Ascending aorta (tissue), 2 donors: Measurements from ENCODE around the gene PRC1. TPM values are rescaled to one million over a fixed set of nuclear protein-coding genes. Genes with fewer than 3 reads are reported as not detected.
A peak's percentile ranks its signal among the peaks of the same experiment; 100 is the strongest.

ENCODE experiments used
- DNase-seq, 2 donors: peaks; one replicate each; pipeline ENCODE4 v3.0.0-alpha.2; 2019; ENCODE audit warnings: low spot score in 2 of 2
- H3K27ac ChIP-seq, 2 donors: fragments of 200-600 bp; sonication (generic); one replicate each; pipeline ENCODE4 v1.5.1; 2016 to 2017; ENCODE audit warnings: mild to moderate bottlenecking in 1 of 2
- H3K27me3 ChIP-seq: fragments of 200-600 bp; sonication (generic); one replicate; pipeline ENCODE4 v1.5.1; 2017
- H3K36me3 ChIP-seq, 2 donors: fragments of 200-600 bp; sonication (generic); one replicate each; pipeline ENCODE4 v1.5.1; 2016
- H3K4me1 ChIP-seq, 2 donors: fragments of 200-600 bp; sonication (generic); one replicate each; pipeline ENCODE4 v1.5.1; 2016 to 2017; ENCODE audit warnings: mild to moderate bottlenecking in 1 of 2
- H3K4me3 ChIP-seq, 2 donors: fragments of 200-600 bp; sonication (generic); one replicate each; pipeline ENCODE4 v1.5.1; 2016 to 2017; ENCODE audit warnings: mild to moderate bottlenecking in 1 of 2
- H3K9me3 ChIP-seq, 2 donors: fragments of 200-600 bp; sonication (generic); one replicate each; pipeline ENCODE4 v1.5.1; 2016
- intact Hi-C: fragments of 100-400 bp; cut with DNase I; formaldehyde crosslinking; loops from one replicate; pipeline ENCODE4 v1.15.1; 2023
- total RNA-seq: library from RNA; depleted of rRNA; stranded (reverse); fragments of >200 nt; gene quantifications from one replicate; pipeline ENCODE4 v1.1.0, GENCODE V29; 2016
- TF ChIP-seq, protein P1 (sequence below), 3 experiments: fragments of 200-600 bp in 2 of 3; fragments of 450-650 bp in 1 of 3; sonication (generic) in 2 of 3; IDR thresholded peaks; one replicate each; pipeline ENCODE4 v1.5.1; 2016 to 2019; ENCODE audit warnings: antibody characterized with exemption in 3 of 3, mild to moderate bottlenecking in 1 of 3, moderate library complexity in 1 of 3

PRC1 gene
- total RNA-seq, 1 donor from 2014 or later: 29.1 TPM

DNA sequence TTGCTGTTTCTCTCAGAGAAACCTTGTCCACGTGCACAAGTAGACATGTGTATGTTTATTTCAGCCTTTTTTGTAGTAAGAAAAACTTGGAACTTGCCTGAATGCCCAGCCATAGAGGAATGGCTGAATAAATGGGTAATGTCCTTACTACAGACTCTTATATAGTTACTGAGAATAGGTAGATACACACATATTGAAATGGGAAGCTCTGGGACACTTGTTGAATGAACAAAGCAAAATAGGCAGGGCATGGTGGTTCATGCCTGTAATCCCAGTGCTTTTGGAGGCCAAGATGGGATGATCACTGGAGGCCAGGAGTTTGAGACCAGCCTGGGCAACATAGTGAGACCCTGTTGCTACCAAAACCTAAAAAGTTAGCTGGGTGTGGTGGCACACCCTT lies 57.5 kb downstream of the PRC1 start:
- peaks cover 30 to 41% of the 10 kb centered on the region in 2 donors for H3K36me3 ChIP-seq
- TF ChIP-seq, protein P1, sequence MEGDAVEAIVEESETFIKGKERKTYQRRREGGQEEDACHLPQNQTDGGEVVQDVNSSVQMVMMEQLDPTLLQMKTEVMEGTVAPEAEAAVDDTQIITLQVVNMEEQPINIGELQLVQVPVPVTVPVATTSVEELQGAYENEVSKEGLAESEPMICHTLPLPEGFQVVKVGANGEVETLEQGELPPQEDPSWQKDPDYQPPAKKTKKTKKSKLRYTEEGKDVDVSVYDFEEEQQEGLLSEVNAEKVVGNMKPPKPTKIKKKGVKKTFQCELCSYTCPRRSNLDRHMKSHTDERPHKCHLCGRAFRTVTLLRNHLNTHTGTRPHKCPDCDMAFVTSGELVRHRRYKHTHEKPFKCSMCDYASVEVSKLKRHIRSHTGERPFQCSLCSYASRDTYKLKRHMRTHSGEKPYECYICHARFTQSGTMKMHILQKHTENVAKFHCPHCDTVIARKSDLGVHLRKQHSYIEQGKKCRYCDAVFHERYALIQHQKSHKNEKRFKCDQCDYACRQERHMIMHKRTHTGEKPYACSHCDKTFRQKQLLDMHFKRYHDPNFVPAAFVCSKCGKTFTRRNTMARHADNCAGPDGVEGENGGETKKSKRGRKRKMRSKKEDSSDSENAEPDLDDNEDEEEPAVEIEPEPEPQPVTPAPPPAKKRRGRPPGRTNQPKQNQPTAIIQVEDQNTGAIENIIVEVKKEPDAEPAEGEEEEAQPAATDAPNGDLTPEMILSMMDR (IDR thresholded peaks at IDR 0.05): no peak
- H3K27me3 ChIP-seq: no peaks in the 10 kb centered on the region

DNA sequence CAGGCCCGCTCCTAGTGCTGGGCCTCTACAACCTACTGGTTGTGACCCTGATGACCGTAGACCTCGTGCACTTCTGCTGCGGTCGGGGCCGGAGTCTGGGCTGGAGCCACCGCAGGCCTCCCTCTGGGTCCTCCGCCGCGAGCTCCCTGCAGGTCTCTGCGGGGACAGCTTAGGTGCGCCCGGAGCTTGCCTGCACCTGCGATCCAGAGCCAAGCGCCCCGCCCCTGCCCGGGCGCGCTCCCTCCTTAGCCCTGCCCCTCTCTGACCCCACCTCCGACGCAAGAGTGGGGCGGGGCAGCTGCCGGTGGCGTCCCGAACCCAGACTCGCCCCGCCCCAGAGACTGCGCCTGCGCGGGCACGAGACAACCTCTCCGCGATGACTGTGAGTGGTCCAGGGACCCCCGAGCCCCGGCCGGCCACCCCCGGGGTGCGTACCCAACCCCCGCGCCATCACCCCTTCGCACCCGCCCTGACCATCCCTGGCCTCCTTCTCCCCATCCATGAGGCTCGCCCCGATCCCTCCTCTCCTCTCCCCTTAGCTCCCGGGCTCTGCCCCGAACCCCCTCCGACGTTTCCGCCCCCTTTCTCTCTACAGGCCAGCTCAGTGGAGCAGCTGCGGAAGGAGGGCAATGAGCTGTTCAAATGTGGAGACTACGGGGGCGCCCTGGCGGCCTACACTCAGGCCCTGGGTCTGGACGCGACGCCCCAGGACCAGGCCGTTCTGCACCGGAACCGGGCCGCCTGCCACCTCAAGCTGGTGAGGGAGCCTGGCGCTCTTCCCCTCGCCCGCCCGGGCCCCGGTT lies 59.2 kb downstream of the PRC1 start, which contains the start of gene UNC45A:
Gene UNC45A (plus strand): TSS at position 337 of the 803 bp plus-strand sequence. CDS start 40 bp downstream, at position 377.
- Histone ChIP-seq H3K27me3 (no peaks in the 10 kb centered on the region), H3K9me3 (no peaks in the 10 kb centered on the region), H3K36me3 (peaks cover 14 to 25% of the 10 kb centered on the region in 2 donors), H3K4me3 (peak within 1 kb of the TSS; percentile 72 to 77), H3K4me1 (peaks cover 12 to 33% of the 10 kb centered on the region in 2 donors), H3K27ac (peak within 1 kb of the TSS; percentile 81 to 85)
- TF ChIP-seq, protein P1 (IDR thresholded peaks at IDR 0.05): no peak
- intact Hi-C loops: loop anchor here (2.0 to 10.0 kb wide), 4 partner anchors 22 to 930 kb away; partner anchors contain the start of genes BLM and ZNF710
- DNase-seq: peak; percentile 56 to 94

More for the DNA sequence above, 57.5 kb downstream of the PRC1 start:
- Histone ChIP-seq H3K27ac (no peak overlapping the region), H3K4me1 (peaks cover 7 to 22% of the 10 kb centered on the region in 2 donors), H3K9me3 (no peaks in the 10 kb centered on the region), H3K4me3 (no peak overlapping the region)
- no peak for DNase-seq
- intact Hi-C loops: loop anchor here (5.0 to 10.0 kb wide), 2 partner anchors 220 to 932 kb away; partner anchors contain the start of genes BLM and ZNF710

DNA sequence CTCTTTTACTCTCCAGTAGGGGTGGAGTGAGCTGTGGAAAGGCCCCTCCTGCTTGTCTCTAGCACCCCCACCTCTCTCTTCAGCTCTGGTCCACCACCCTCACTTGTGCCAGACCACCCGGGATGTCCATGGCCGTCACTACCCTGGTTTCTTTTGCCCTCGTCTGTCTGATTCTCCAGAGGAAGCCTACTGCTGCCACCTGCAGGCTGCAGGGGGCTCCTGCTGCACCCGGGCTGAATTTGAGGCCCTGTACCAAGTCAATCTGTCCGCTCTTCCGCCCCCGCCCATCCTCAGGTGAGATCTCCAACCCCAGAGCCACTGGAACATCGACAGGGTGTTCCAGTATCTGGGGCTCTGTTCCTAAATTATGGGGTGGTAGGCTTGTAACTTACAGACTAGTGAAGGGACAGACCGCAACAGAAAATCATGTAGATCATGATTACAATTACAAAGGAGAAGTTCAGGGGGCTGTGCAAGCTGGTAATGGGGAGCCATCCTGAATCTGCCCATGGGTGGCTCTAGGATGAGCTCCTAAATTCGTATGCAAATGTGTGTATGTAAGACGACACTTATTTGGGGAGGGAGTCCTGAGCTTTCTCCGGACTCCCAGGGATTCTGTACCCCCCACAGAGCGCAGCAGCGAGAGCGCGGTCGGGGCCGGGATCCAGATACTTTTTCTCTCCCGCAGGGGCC lies 59.9 kb downstream of the PRC1 start:
- DNase-seq: peak; percentile 54 to 93
- peaks cover 6 to 17% of the 10 kb centered on the region in 2 donors for H3K36me3 ChIP-seq

DNA sequence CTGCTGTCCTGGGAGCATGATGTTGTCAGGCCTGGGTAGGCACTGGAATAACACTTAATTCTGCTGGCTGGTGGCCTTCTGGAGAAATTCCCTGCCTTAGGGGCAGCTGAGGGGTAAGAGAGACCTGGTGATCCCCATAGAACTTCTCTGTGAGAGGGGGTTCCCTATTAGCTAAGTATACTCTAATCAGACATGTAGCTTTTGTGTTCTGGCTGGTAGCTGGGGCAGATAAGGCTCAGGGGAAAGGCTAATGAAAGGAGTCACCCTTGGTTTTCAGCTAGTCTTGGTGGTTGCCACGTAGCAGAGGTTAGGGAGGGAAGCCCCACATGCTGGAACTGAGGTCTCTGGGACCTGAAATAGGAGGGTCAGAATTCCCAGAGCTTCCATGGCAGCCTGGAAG lies 61.0 kb downstream of the PRC1 start:
- no peaks in the 10 kb centered on the region for H3K27me3 ChIP-seq
- intact Hi-C loops: loop anchor here (5.0 to 10.0 kb wide), 2 partner anchors 46 to 928 kb away; partner anchors contain the start of gene ZNF710
- no peak overlapping the region for H3K4me3 ChIP-seq
- peaks cover 12 to 33% of the 10 kb centered on the region in 2 donors for H3K4me1 ChIP-seq
- H3K9me3 ChIP-seq: no peaks in the 10 kb centered on the region
- peaks cover 0 to 6% of the 10 kb centered on the region in 2 donors for H3K36me3 ChIP-seq
- DNase-seq: no peak
- TF ChIP-seq, protein P1 (IDR thresholded peaks at IDR 0.05): no peak
- H3K27ac ChIP-seq: peak overlapping the region in 1 of 2 donors; percentile 88

More for the DNA sequence above, 59.9 kb downstream of the PRC1 start:
- Histone ChIP-seq H3K9me3 (no peaks in the 10 kb centered on the region), H3K4me3 (peak overlapping the region; percentile 72 to 77), H3K27me3 (no peaks in the 10 kb centered on the region), H3K27ac (peak overlapping the region; percentile 81 to 85), H3K4me1 (peaks cover 12 to 33% of the 10 kb centered on the region in 2 donors)
- intact Hi-C loops: loop anchor here (2.0 to 10.0 kb wide), 3 partner anchors 22 to 930 kb away; partner anchors contain the start of gene ZNF710
- TF ChIP-seq, protein P1 (IDR thresholded peaks at IDR 0.05): peak; percentile 71 to 94 (median 92)

DNA sequence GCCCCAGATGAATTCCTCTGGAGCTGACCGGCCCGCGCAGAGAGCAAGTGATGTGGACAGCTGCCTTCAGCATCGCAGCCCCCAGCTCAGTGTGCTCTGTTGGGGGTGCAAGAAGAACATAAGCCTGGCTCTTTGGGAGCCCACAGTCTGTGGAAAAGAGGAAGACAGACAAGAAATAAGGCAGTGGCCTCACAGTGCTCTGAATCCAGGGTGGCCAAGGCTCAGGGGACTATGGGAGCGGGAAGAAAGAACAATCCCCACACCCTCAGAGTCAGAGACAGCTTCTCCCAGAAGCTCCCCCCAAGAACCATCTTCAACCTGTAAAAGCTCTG lies 61.7 kb downstream of the PRC1 start:
- Histone ChIP-seq H3K27me3 (no peaks in the 10 kb centered on the region), H3K4me1 (peaks cover 12 to 33% of the 10 kb centered on the region in 2 donors), H3K4me3 (peak overlapping the region; percentile 72 to 80), H3K9me3 (no peaks in the 10 kb centered on the region), H3K27ac (peak overlapping the region; percentile 84 to 88), H3K36me3 (no peaks in the 10 kb centered on the region)
- TF ChIP-seq, protein P1 (IDR thresholded peaks at IDR 0.05): no peak
- no peak for DNase-seq
- intact Hi-C loops: loop anchor here (1.0 to 10.0 kb wide), 3 partner anchors 30 to 928 kb away; partner anchors contain the start of gene ZNF710
